HG03342 (cell line): Measurements from ENCODE around the gene PHKG1.
"Not testable (repeated sequence)": the region's sequence is repeated elsewhere in the genome, so short reads cannot be mapped to it uniquely, and the experiment has no call there.

ENCODE experiments used
- ATAC-seq: cut with Tn5 transposase; IDR thresholded peaks from one replicate; pipeline ENCODE4 v1.9.1; 2021; ENCODE audit warnings: mild to moderate bottlenecking, moderate library complexity; ENCODE audit not compliant: unreplicated experiment

PHKG1 gene

DNA sequence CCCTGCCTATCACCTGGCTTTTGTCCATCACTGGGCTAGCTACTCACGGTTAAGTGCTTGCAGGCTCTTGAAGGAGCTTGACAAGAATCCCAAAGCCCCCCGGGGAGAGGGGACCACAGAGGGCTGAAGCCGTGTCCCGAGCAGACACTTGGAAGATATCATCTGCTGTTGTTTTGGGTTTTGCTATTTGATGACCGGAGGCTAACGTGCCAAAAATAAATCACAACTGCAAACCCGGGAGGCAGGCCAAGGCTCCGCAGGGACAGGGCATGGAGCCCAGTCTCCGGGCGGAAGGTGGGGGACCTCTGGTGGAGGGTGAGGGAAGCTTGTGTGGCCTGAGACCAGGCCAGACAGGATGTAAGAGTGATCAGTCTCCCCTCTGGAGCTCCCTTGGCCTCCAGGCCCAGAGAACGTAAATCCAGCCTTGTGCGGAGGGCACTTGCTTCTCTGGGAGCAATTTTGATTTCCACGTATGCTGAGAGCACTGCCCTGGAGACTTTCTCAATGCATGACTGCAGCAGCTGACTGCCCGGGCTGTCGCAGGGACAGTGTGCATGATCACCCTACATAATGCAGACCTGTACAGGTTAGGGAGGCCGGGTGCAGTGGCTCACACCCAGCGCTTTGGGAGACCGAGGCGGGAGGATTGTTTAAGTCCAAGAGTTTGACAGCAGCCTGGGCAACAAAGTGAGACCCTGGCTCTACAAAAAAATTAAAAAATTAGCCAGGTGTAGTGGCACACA, at the start of gene PHKG1:
PHKG1 (minus strand) TSS at position 164 of the 743 bp plus-strand sequence. CDS start 4,011 bp downstream, outside the sequence.
- no peak for ATAC-seq

DNA sequence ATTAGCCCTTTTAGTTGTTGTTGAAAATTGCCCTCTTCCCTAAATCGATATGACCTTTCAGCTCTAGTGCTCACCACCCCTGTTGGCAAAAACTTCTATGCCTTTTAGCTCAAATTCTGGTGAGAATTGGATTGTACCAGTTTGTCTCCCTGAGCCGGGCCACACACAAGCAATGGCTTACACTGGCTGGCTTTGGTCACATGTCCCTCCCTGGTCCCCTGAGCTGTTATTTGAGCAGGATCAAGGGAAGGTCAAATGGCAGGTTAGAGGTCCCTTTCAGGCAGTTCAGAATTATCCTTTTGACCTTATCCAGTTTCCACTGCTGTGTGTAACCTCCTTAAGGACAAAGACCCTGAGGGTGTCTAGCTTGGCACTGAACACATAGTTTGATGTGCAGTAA, 38.3 kb upstream of the PHKG1 start:
- not testable (repeated sequence) for ATAC-seq

DNA sequence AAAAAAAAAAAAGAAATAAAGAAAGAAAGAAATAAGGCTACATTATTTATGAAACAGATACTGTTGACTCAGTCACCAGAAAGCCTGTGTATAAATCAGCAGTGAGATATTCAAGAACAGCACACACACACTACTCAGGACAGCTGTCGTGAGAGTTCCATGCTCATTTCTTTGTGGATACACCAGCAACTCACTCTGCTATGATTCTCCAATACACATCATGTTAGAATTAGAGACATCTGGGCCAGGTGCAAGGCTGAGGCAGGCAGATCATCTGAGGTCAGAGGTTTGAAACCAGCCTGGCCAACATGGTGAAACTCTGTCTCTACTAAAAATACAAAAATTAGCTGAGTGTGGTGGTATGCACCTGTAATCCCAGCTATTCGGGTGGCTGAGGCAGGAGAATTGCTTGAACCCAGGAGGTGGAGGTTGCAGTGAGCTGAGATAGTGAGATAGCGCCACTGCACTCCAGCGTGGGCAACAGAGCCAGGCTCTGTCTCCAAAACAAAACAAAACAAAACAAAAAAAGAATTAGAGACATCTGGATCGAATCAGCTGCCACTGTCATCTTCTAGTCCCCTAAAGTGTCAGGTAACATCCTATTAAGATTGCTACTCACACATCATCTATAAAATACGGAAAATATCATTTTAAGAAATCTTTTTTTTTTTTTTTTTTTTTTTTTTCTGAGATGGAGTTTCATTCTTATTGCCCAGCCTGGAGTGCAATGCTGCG, 34.7 kb upstream of the PHKG1 start:
- no peak for ATAC-seq

DNA sequence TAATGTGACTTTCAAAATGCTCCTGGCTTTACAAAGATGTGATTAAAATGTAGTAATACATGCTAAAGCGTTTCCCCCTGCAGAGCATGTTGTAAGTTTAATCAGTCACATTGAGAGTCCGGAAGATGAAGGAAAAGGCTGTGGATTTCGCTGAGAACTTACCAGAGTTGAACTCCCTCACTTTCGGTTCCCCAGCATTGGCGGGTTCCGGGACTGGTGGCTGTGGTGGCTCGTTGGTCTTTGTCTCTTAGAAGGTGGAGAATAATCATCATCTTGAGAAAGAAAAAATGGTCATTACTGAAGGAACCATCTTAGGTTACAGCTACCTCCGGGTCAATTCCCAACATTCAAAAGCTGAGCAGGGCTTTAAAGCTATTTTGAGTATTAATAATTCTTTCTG, 33.1 kb upstream of the PHKG1 start:
- ATAC-seq = no peak

DNA sequence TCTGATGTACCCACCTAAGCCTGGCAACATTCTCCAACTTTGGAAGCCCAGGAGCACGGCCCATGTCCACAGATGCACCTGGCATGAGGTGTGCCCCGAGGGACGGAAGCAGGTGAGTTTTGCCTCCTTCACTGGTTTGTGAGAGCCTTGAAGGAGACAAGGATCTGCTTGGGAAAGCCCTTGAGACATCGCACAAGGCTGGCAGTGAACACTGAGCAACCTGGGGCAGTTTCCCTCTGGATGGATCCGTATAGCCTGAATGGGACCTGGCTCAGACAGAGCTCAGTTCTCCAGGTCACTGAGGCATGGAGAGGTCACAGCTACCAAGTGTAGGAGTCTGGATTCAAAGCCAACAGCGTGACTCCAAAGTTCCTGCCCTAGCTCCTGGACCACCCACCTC, 32.2 kb upstream of the PHKG1 start:
- ATAC-seq = no peak

DNA sequence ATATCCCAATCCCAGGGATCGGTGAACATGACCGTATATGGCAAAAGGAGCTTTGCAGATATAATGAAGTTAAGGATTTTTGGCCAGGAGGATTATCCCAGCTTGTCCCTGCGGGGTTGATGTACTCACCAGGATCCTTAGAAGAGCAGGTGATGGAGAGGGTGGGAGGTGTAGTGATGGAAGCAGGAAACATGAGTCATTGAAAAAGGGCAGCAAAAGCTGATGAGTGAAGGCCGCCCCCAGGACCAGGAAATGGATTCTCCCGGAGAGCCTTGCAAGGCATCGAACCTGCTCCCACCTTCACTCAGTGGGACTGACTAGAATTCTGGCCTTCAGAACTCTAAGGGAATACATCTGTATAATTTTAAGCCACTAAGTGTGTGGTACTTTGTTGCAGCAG, 28.7 kb upstream of the PHKG1 start:
- ATAC-seq = no peak

DNA sequence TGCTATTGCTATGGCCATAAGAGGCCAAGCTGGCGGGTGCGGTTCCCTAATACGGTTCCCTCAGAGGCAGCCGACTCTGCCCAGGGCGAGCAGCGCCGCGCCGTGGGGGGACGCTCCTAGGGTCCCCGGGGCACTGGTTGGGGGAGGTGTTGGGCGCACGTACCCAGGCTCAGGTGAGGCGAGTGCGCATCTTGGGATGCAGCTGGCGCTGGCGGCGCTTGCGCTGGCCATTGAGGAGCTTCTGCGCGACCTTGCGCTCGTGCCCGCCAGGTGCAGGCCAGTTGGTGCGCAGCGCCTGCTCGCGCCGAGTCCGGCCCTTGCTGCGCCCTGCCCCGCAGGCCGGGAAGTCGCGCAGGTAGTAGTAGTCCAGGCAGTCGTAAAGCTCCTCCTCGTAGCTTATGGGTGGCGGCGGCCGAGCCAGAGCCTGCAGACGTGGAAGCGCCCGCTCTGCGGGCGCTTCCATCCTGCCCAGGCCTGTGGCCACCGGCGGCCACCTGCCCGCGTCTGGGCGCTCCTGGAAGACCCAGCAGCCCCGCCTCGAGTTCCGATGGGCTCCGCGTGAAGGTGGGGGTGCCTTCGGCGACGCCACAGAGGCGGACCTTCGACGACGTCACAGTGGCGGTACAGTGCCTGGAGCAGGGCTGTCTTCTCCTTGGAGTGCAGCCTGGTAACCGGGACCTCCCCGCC, 23.2 kb upstream of the PHKG1 start, which contains the start of gene NUPR2:
NUPR2 (minus strand) TSS at position 566 of the 687 bp plus-strand sequence; CDS start at position 463, 103 bp downstream.
- ATAC-seq = no peak

DNA sequence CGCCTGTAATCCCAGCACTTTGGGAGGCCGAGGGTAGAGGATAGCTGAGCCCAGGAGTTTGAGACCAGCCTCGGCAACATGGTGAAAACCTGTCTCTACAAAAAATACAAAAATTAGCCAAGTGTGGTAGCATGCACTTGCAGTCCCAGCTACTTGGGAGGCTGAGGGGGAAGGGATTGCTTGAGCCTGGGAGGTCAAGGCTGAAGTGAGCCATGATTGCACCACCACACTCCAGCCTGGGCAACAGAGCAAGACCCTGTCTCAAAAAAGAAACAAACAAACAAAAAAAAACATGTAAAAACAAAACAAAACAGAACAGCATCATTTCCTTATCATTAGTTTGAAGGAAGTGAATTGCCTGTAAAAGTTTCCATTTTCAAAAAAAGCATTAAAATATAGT, 19.5 kb upstream of the PHKG1 start:
- not testable (repeated sequence) for ATAC-seq

DNA sequence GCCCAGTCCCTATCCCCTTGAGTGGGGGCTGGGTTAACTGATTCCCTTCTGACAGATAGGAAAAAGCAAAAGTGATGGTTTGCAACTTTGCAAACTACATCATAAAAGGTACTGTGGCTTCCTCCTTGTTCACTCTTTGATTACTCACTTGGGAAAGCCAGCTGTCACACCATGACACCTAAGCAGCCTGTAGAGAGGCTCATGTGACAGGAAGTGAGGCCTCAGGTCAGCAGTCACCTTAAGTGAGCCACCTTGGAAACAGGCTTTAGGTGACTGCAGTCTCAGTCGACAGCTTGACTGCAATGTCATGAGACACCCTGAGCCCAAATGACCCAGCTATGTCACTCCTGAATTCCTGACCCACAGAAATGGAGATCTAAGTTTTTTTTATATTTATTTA, 17.9 kb upstream of the PHKG1 start:
- ATAC-seq = no peak

DNA sequence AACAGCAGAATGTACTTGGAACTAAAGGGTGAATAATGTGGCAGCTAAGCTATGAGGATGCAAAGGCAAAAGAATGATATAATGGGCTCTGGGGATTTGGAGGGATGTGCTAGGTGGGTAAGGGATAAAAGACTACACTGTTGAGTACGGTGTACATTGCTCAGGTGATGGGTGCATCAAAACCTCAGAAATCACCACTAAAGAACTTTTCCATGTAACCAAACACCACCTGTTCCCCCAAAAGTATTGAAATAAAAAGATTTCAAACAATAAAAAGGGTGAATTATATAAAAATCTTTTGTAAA, 15.2 kb upstream of the PHKG1 start:
- ATAC-seq = no peak

DNA sequence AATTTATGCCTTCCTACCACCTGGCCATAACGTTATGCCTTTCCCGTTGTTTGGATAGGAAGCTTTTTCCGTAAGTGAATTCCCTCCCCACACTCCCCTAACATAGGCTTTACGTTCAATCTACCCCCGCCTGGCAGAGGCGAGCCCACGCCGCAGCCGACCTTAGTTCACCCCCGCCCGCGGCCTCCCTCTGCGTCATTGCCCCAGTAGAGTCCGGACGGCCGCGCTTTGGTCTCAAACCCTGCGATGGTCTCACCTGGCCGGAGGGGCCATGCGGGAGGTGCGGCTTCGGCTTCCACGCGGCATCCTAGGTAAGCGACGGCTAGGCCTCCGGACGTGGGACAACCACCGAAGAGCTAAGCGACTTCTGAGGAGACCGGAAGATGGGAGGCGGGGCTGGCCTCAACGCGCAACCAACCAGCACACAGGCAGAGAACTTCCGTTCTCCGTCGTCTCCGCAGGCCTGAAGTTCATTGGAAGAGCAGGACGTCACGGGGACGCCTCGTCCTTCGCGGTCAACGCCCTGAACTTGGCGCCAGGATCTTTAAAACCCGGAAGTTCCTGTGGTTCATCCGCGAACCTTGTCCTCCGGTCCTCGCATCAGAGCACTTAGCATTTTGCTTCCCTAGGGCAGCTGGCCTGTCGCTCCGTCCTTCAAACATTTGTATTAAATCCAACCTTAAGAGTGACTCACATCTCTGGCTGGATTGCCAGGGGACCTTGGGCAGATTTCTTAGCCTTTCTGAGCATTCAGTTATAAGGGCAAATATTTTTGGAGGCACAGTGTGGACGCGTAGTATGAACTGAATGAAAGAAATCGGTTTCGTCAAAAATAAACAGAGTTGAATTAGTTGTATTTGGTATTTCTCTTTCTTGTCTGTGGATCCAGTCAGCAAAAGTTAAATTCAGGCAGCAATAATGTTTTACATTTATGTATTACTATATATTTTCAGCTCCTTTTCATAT, 13.6 kb upstream of the PHKG1 start, which contains the start of gene CHCHD2:
CHCHD2 (minus strand) TSS at position 369 of the 966 bp plus-strand sequence; CDS start at position 306, 63 bp downstream.
- peak; percentile 99 for ATAC-seq

DNA sequence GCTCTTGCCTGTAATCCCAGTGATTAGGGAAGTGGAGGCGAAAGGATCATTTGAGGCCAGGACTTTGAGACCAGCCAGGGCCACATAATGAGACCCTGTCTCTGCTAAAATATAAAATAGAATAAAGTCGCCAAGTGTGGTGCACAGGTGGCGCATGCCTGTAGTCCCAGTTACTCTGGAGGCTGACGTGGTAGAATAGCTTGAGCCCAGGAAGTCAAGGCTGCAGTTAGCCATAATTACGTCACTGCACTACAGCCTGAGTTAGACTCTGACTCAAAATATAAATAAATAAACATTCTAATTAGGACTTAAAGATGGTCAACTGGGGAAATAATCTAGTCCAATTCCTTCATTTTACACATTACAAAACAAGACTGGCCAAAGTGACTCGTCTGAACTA, 12.8 kb upstream of the PHKG1 start:
- no peak for ATAC-seq

DNA sequence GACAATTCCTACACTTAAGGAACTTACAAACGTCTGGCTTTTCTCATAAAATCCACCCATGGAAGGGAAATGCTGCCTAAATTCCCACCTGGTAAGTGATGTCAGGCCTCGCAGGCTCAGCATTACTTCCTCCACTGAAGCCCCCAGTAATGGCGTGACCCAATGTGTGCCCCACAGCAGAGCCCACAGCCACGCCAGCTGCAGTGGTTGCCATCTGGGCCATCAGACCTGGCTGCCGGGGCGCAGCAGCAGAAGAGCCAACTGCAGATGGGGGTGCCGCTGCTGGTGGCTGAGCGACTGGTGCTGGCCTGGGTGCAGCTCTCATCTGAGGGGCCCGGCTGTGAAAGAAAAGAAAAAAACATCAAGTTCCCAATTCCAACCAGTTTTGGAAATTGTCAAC, 11.4 kb upstream of the PHKG1 start:
- not testable (repeated sequence) for ATAC-seq

DNA sequence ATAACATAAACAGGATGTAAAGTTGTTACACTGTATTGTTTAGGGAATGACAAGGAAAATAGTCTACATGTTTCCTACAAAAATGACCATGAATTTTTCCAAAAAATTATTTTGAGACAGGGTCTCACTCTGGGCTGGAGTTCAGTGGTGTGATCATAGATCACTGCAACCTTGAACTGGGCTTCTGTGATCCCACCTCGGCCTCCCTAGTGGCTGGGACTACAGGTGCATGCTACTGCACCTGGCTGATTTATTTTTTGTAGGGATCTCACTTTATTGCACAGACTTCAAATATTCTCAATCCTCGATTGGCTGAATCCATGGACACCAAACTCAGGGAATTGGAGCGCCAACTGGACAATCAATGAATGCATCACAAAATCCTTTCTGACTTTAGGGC, 6.9 kb upstream of the PHKG1 start:
- no peak for ATAC-seq

DNA sequence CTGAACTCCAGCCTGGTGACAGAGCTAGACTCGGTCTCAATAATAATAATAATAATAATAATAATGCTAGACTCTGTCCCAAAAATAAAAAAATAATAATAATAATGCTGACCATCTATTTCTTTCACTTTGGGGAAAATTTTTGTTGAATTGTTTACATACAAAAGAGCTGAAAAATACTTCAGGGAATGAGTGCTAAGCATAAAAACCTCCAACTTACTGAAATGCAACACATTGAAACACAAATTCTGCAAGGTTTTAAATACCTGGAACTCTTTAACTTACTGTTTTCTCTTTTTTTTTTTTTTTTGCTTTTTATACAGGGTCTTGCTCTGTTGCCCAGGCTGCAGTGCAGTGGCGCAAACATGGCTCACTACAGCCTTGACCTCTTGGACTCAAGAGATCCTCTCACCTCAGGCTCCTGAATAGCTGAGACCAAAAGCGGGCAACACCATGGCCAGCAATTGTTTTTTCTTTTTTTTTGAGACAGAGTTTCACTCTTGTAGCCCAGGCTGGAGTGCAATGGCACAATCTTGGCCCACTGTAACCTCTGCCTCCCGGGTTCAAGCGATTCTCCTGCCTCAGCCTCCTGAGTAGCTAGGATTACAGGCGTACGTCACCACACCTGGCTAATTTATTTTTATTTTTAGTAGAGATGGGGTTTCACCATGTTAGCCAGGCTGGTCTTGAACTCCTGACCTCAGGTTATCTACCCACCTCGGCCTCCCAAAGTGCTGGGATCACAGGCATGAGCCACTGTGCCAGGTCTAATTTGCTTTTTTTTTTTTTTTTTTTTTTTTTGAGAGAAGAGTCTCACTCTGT, 5.6 kb upstream of the PHKG1 start:
- not testable (repeated sequence) for ATAC-seq

DNA sequence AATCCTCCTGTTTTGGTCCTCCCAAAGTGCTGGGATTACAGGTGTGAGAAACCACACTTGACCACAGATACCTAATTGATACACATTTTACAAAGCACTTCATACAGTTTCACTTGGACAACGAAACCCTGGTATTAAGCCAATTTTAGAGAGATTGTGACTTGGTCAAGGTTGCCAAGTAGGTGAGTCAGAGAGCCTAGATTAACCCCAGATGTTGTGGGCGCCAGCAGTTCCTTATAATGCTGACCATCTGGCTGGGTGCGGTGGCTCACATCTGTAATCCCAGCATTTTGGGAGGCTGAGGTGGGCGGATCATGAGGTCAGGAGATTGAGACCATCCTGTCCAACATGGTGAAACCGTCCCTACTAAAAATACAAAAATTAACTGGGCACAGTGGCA, 4.9 kb upstream of the PHKG1 start:
- no peak for ATAC-seq

DNA sequence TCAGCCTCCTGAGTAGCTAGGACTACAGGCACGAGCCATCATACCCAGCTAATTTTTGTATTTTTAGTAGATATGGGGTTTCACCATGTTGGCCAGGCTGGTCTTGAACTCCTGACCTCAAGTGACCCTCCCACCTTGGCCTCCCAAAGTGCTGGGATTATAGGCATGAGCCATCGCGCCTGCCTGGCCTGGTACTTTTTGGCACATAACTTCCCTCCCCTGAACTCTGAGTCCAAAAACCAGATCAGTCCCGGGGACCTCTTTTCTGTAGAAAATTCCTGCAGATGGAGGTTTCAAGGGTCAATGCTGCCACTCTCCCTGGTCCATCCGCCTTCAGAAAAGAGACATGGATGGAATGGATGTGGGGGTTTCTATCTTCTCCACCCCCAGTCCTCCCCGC, 364 bp downstream of the PHKG1 start:
- not testable (repeated sequence) for ATAC-seq

DNA sequence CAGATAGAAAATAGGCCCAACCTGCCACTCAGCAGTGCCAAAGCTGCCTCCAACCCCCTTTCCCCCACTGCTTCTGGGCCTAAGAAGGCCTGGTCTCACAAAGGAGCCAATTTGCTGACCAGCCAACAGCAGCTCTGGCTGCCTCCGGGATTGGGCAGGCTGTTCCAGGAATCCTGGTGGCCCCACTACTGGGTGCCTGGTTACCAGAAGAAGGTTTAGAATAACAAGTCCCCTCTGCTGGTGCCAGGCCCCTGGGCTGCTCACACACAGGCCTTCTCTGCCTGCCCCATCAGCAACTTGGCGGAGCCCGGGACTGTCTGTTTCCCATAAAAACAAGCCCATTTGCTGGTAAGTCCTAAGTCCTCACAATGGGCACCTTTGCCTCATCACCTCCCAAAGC, 1.2 kb downstream of the PHKG1 start:
- no peak for ATAC-seq

DNA sequence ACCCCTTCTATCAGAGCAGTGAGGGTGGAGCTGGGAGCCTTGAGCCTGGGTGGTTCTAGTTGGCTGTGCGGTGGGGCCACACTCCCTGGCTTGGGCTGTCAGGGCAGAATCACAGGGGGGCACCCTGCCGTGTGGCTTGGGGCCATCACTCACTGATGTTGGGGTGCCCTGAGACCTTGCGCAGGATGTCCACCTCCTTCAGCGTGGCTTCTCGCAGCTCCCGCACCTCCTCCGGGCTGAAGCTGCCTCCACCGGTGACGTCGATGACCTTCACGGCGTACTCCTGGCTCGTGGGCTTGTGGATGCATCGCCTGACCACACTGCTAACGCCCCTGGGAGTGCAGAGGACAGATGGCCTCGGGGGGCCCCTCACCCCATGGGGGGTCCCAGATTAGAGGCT, 5.3 kb downstream of the PHKG1 start:
- no peak for ATAC-seq

DNA sequence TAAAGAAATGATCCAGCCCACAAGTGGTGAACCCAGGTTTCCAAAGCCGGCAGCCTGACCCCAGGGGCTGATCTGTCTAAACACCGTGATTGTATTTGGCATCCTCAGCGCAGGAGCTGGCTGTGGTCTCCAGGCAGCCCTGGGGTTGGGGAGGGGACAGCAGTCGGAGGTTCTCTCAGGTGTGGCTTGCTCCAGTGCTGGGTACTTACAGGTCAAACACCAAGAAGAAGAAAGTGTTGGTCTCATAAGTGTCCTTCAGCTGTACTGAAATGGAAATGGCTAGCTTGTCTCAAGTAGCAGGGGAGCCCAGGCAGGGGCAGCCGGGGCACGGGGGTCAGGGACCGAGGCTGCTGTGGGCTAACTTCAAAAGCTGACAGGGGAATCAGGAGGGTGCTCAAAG, 6.0 kb downstream of the PHKG1 start:
- no peak for ATAC-seq
